NCI-H1417 treated with DMSO at 0.1 percent for 48 hours (cell line): ENCODE measurements around the gene DPYD.

Experiments used
- DNase-seq: peaks from one replicate; lab custom pipeline; 2025; lab: John Stamatoyannopoulos, UW

The DPYD gene

DNA sequence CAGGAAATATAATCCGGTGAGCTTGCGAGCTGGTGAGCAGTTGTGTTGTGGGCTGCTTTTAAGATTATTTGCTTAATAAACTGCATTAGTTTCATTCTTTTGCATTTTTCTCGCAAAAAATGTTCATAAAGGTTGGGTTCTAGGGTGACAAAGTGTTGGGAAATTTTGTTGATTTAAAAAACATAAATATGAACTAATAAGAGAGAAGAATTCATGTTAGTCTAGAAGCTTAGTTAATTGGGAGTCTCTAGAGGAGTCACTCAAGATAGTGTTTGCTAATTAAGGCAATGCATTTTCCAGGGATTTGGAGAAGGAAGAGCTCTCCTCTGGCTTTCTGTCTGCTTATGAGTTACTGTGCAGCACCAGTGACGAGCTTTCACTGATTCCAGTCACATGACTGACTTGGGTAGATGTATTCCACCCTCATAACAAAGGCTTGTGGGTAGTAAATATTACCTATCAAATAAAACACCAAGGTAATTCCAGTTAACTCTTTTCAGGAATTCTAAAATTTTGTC is 782.3 kb downstream of the DPYD start:
- no peak for DNase-seq

DNA sequence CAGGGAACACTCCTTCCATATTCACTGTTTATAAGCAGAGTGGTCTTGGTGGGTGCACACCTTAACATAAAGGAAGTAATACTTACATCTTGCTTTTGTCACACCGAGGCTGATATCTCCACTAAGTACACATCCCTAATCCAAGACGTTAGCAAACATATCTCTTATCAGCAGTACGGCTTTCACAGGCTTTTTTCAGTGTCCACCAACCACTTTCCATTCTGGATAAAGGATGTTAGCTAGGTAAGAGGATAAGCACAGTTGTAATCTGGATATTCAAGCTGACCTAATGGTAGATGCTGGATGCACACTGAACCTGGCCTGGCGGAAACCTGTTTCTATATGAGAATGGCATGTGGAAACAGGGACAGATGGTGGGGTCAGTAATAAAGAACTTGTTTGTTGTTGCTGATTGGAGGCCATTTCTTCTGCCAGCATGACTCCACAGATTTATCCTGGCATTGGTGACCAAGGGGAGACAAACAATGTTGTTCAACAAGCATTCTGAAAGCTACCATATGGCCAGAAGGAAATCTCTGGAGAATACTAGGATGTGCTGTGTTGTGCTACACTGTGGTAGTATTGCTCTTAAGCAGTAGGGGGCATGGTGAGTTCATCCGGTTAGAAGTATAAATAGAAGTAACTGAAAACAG is 782.8 kb downstream of the DPYD start:
- peak; percentile 31 for DNase-seq

DNA sequence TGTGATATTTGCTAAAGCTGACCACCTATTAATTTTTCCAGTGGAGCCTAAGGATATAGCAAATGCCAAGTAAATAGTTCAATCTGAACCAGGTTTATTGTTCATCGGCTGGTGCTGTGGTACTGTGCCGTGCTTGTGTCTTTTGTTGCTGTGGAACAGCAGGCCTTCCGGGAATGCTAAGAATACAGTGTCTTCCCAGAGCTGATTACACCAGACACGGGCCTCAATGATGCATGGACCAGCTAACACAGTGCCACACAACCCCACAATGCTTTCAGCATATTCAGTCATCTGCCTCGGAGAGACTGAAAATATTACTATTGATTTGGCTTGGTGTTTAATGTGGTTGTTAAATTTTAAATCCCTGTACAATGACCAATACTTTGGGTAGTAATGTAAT is 783.8 kb downstream of the DPYD start:
- no peak for DNase-seq

DNA sequence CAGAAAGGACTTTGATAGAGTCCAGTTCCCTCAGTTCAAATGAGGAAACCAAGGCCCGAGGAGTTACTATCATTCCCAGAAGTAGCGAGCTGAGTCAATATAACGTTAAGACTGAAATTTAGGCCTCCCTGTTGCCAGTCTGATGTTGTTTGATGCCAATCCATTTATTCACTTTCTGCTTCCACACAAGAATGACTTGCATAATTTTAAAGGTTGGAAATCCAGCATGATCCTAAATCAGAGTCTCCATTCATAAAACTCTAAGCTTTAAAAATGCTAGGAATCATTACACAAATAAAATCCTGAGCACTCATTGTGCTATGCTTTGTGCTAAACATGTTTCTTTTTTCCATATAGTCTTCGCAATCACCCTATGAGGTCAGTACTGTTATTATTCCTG is 784.9 kb downstream of the DPYD start:
- no peak for DNase-seq

DNA sequence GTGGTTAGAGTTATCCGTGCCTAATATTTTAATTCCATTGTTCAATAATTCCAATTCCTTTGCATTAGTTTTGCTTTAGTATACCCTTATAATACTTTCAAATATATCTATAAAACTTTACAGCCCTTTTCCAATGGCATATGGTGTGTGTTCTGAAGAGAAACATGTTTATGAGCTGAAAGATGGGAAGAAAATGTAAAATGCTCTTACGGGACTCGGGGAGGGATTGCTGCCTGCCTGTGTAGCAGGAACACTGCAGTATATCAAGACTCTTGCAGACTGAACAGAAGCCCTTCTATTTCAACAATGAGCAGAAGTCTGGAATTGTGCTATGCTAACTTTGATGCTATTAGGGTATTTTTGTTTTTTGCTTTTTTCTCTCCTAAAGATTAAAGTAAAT is 792.4 kb downstream of the DPYD start:
- DNase-seq: no peak

DNA sequence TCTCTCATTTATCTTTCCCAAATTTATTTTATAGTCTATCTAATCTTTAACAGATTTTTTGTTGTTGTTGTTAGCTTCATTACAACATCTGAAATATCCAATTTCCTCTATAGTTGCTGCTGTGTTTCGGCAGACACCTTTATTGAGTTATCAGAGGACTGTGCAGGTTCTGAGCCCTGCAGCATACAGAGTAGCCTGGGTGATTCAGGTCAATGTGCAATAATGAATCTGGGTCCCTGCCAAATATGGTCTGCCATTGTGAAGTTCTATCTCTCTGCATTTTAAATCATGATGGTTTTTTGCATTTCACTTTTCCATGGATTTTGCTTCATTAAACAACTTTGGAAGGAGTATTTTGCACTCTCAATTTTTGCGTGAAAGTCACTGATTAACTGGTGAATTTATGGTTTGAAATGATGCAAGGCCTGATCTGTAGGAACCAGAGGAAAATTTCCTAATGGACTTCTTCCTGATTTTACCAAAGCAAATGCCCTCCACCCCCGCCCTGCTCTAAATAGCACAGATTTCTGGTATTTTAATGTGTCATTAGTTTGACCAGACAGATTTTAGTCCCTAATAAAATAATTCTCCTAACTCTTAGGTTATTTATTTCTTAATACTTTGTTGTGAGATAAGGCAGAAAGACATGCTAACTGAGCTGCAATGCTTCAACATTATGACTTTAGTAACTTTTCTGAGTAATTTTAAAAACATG is 797.0 kb downstream of the DPYD start:
- DNase-seq: no peak

DNA sequence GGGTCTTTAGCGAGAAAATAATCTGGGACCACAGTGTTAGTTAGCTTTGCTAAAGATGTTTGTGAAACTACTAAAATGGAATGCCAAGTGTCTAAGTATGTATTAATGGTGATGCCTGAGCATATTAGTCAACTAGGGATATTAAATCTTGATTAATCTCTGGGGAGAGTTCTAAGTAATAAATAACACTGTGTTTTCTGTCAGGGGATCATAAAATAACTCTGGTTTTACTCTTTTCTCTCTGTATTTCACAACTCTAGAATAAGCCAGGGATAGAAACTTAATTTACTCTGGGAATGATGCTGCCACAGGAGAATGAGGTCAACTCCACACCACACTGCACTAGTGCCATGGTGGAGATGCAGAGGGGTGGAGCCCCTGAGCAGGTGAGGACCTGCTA is 800.0 kb downstream of the DPYD start:
- DNase-seq: no peak

DNA sequence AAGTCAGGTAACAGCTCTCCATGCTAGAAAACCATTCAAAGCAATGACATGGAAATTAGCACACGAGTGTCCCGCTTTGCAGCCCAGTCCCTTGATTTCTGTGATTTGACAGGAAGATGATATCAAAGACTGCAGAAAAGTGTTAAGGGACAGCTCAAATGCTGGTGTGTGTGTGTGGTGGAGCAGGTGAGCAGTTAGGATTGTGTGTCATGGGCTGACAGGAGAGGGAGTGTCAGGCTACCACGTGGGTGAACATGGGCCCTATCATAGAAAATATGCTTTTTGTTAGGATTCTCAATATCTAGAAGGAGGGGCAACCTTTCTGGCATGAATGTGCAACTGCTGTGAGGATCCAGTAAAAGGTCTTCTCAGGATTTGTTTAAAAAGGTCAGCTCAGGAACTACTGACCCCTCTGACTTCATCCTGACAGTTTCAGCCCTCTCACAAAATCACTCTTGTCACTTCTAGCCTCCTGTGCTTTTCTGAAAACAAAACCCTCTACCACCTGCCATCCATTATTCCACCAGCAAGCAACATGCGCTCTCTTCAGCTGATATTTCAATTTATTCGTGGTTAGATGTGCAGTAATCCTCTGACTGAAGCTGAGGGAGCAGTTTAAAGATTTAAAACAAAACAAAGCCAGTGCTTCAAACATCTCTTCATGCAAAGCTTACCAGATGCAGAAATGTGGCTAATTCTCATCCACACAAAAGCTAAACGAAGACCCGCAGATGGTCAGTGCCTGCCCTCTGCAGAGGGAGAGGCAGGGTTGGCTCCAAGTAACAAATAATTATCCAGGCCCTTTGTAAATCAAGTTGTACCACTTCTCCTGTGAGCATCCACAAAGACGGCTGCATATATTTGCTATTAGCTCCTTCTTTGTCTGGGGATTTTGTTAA is 801.3 kb downstream of the DPYD start:
- DNase-seq: no peak

DNA sequence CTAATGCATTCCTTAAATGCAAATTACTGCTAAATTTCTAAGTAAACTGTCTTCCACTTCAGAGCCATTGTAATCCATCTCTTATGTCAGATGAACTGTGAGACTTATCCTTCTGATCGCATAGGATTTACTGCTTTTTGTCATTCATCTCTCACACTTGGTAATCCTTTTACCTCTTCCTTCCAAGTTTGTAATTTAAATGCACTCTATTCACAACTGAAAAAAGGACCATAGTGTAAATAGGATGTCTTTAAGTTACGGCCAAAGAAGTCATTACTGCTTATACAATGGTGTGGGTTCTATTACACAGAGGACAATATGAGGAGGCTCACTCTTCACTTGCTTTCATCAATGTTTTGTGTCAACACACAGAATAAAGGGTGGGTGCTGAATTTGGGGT is 806.0 kb downstream of the DPYD start:
- no peak for DNase-seq

DNA sequence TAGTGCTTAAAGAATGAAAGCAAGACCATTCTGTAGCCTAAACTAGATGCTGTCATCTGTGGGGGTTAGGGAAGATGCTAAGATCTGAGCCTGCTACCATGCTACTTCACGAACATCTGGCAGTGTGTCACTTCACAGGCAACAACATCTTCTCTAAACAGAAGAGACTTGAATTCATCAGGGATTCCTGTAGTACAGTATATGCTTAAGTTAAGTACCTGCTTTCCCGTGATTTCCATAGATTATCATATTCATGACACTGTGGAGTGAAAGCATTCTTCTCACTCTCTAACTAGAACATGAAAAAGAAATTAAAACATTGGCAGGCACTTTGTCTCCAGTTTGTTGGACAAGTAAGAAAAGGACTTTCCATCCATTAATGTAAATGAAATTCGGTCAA is 808.4 kb downstream of the DPYD start:
- DNase-seq: no peak

DNA sequence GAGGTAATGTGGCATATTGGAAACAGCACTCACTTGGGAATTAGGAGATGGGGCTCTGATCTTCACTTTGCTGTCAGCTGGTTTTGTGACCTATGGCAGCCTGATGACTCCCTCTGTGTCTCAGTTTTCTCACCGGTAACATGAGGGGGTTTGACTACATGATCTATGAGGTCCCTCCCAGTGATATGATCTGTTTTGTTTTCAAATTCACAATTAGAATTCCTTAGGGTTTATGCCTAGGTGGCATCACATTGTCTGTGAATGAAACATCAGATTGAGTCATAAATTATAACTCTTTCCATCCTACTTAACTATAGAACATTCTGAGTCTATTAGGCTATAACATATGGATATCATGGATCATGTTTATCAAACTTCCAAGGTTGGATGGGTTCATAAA is 812.7 kb downstream of the DPYD start:
- DNase-seq: no peak

DNA sequence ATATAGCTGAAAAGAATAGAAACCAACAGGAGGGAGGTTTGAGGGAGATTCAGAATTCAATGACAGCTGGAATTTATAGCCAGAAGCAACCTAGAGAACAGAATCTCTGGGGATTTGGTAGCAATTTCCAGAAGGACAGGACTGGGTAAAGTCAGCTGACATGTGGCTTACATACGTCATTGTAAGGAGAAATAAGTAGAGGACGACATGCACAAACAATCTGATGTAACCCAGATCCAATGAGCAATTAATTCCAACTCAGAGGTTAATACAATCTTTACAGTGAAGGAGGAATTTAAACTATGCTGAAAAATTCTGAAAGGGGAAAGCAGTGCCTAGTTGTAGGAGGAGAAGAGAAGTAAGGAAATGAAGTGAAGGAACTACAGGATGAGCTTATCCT is 815.3 kb downstream of the DPYD start:
- DNase-seq: no peak

DNA sequence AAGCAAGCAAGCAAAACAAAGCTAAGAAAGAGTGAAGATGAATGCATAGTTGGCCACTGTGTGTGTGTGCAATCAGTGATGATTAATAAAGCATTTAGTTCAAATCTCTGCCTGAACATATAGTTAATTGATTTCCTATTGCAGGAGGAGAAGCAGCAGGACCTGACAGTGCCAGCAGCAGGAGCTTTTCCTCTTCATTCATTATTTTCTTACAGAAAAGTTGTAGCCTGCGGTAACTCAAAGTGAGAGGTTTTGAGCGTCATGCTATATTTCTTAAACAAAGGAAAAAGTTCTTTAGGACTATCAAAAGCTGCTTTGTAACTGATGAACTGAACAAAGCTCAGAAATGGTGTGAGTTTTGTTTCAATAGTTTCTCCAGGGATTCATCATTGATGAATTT is 819.3 kb downstream of the DPYD start:
- no peak for DNase-seq

DNA sequence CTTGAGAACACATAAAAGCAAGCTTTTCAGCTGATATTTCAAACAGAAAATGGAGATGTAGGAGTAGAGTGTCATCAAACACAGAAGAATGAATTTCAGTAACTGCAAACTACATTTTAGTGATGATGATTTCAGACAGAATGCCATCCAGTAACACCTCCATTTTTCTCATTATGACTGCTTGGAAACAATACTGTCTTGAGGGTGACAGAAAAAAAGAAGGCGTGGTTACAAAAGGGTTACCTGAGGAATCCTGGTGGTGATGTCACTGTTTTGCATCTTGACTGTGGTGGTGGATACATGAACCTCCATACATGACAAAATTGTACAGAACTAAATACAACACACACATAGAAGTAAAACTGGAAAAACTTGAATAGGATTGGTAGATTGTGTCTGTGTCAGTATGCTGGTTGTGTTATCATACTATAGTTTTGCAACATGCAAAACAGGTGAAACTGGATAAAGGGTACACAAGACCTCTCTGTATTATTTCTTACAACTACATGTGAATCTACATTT is 823.4 kb downstream of the DPYD start:
- DNase-seq: no peak

DNA sequence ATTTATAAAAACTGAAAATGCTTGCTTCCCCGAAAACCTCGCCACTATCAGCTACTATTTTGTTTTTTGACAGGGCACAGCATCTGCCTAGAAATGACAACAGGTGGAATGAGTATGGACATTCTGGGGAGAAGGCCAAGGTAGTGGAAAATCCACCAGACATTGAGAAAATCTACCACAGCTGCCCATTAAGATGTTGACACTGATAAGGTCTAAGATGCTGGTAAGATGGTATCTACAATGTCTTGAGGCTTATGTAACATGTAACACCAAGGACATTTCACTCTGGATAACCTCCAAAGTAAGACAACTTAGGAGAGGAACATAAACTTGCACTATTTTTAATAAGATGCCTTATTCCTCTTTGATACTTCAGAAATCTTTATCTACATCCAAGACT is 825.1 kb downstream of the DPYD start:
- no peak for DNase-seq

DNA sequence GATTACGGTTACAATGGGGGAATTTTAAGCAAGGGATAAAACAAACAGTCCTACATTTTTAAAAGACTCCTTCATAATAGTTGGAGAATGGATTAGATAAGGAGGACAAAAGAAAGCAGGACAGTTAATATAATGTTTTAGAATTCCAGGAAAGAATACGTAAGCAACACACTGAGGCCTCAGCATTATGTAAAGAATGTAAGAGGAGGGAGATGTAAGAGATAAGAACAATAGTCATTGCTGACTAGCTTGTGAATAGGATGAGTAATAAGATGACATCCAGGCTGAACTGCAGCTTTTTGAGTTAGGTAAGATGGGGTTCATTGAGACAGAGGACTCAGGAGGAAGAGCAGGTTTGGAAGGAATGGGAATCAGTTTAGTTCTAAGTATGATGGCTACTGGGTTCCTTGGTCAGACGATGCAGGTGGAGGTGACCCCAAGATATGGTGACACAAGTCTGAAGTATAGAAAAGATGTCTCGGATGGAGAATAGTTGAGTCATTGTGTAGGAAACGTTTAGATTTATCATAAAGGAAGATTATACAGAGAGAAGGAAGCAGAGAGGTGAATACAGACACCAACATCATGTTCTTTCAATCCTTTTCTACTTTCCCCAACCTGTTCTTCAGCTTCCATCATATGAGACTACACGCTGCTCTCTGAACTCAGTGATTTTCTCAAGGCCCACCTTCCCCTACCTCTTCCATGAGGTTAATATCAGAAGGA is 826.4 kb downstream of the DPYD start:
- no peak for DNase-seq

DNA sequence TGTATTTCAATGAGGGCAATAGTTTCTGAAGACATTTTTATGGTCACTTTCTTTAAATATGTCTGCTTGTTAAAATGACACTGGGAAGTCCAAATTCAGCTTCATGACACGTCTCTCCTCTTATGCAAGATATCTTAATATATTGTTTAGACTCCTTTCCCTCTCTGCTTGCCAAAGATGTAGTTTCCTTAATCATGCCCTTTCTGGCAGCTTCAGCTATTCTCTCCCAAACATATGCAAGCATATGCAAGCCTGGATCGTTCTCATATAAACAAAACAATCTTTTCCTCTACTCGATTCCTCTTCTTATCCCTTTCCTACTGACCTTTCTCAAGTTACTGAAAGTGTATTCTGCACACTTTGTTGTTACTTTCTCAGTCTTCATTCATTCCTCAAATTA is 827.1 kb downstream of the DPYD start:
- no peak for DNase-seq

DNA sequence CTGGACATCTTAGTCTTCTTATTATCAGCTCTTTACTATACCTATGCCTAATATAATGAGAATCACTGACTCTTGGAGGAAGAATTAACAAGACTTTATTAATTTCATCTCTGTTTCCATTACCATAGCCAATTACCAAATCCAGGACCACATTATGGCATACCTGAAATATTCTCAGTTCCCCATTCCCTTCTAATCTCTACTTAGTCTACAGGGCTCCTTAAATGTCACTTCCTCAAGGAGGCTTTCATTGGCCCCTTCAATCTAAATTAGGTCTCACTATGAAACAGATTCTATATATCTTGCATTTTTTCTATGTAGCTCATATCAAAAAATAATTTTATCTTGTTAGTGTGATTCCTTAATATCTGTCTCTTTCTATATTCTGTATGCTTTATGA is 828.0 kb downstream of the DPYD start:
- no peak for DNase-seq

DNA sequence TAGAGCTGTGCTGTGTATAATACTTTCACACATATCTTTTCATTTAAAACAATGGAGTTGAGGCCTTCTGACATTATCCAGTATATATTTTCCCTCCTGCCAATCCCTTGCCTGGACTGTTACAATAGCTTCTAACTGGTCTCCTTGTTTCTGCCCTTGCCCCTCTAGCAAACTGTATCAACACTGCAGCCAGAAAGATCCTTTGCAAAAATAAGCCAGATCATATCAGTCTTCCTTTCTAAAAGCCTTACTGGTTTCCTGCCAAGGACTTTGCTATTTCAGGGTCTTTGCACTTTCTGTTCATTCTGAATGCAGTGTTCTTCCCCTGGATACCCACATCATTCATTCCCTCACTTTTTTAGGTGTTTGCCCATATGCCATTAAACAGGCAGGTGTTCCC is 829.2 kb downstream of the DPYD start:
- DNase-seq: no peak

DNA sequence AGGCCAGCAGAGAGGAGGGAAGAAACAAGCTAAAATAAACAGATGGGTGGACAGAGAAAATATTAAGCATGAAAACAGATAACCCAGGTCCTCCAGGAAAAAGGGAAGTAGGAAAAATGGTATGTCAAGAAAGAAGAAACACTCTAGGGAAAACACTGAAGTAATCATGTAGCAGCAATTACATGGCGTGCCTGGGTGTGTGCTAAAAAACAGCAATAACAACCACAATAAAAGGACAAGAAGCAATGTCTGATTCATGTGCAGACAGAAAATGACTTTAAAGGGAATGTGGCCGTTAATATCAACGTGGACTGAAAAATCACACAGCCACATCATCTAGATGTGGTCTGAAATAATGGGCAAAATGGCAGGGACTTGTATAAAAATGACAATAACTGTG is 829.6 kb downstream of the DPYD start:
- DNase-seq: no peak

DNA sequence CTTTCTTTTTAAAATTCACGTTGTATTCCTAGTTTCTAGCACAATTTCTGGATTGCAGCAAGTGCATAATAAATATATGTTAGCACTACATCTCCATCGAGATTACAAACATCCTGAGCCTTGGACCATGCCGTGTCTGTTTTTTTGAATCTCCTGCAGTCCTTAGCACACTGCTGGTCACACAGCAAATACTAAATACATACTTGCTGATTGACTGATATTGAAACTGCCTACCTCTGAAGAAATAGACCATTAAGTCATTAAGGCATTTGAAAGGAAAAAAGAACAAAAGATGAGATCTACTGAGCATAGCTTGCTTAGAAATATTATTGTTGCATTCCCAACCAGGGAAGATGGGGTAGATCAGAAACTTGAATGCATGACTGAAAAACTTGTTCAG is 830.1 kb downstream of the DPYD start:
- no peak for DNase-seq

DNA sequence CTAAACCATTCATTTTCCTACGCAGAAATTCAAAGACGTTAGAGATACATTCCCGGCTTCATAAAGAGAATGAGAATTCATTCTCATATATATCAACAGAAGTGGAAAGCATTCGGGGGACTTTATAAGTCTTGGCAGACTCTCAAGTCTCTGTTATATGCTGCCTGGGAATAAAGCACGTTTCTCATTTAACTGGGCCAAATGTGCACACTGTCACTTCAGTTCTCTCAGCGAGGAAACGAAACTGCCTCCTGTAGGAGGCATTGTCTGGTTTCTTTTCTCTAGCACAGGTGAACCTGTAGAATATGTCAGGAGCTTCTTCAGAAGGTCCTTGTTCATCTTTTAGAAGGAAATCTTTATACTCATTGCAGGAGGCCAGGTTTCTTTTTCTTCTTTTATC is 831.7 kb downstream of the DPYD start:
- no peak for DNase-seq
